Subcutaneous abdominal adipose tissue (tissue), 5 donors: Measurements from ENCODE around the gene ZDHHC3.

Experiments
- H3K27ac ChIP-seq: one replicate; pipeline ENCODE4 v1.7.0; 2013; ENCODE audit warnings: low read depth, mild to moderate bottlenecking, inconsistent platforms, low read length, moderate library complexity
- H3K27me3 ChIP-seq, 5 donors: one replicate each; pipeline ENCODE4 v1.7.0; 2013; ENCODE audit warnings: low read length in 5 of 5, inconsistent platforms in 1 of 5; ENCODE audit not compliant: control insufficient read depth in 5 of 5, insufficient read depth in 4 of 5
- H3K36me3 ChIP-seq, 5 donors: one replicate each; pipeline ENCODE4 v1.7.0; 2013; ENCODE audit warnings: low read length in 5 of 5; ENCODE audit not compliant: control insufficient read depth in 5 of 5, insufficient read depth in 5 of 5
- H3K4me1 ChIP-seq, 5 donors: one replicate each; pipeline ENCODE4 v1.7.0; 2013; ENCODE audit warnings: low read length in 5 of 5, mild to moderate bottlenecking in 3 of 5, moderate library complexity in 1 of 5; ENCODE audit not compliant: control insufficient read depth in 5 of 5, insufficient read depth in 5 of 5
- H3K4me3 ChIP-seq, 5 donors: one replicate each; pipeline ENCODE4 v1.7.0; 2013; ENCODE audit warnings: low read length in 5 of 5, low read depth in 1 of 5
- H3K9ac ChIP-seq, 5 donors: one replicate each; pipeline ENCODE4 v1.7.0; 2013; ENCODE audit warnings: low read length in 5 of 5, mild to moderate bottlenecking in 4 of 5, moderate library complexity in 3 of 5
- H3K9me3 ChIP-seq, 5 donors: one replicate each; pipeline ENCODE4 v1.7.0; 2013; ENCODE audit warnings: low read length in 5 of 5; ENCODE audit not compliant: control insufficient read depth in 5 of 5
- donor health status: healthy.
- donor health status: healthy.
- donor health status: healthy.
- donor health status: healthy.
- donor health status: healthy.

The ZDHHC3 gene

GRCh38 chr3:45010811-45011333 lies 34.9 kb upstream of the ZDHHC3 start:
- no peak overlapping the region for H3K4me3 ChIP-seq
- peak overlapping the region; percentile 80 for H3K27ac ChIP-seq
- peaks cover 14 to 36% (median 30%) of the 10 kb centered on the region in 5 donors for H3K4me1 ChIP-seq
- peak overlapping the region in 3 of 5 donors; percentile 13 to 53 (median 36) for H3K9ac ChIP-seq
- H3K27me3 ChIP-seq: no peaks in the 10 kb centered on the region
- H3K36me3 ChIP-seq: peaks cover 0 to 23% (median 11%) of the 10 kb centered on the region in 5 donors
- H3K9me3 ChIP-seq: no peaks in the 10 kb centered on the region

GRCh38 chr3:45009868-45010267 lies 33.9 kb upstream of the ZDHHC3 start:
- H3K4me3 ChIP-seq: no peak overlapping the region
- H3K27ac ChIP-seq: no peak overlapping the region
- H3K9ac ChIP-seq: no peak overlapping the region
- H3K4me1 ChIP-seq: peaks cover 14 to 36% (median 30%) of the 10 kb centered on the region in 5 donors
- peaks cover 0 to 30% (median 18%) of the 10 kb centered on the region in 5 donors for H3K36me3 ChIP-seq
- H3K9me3 ChIP-seq: peaks cover 0 to 3% (median 0%) of the 10 kb centered on the region in 5 donors
- no peaks in the 10 kb centered on the region for H3K27me3 ChIP-seq

- H3K4me3 ChIP-seq: no peak overlapping the region
- H3K27me3 ChIP-seq: no peaks in the 10 kb centered on the region
- no peak overlapping the region for H3K9ac ChIP-seq
- H3K27ac ChIP-seq: no peak overlapping the region
- H3K36me3 ChIP-seq: peaks cover 0 to 34% (median 18%) of the 10 kb centered on the region in 5 donors
- peaks cover 16 to 39% (median 37%) of the 10 kb centered on the region in 5 donors for H3K4me1 ChIP-seq
- peaks cover 0 to 3% (median 0%) of the 10 kb centered on the region in 5 donors for H3K9me3 ChIP-seq
These were observed 32.1 kb upstream of the ZDHHC3 start for GRCh38 chr3:45008117-45008516.

- no peak overlapping the region for H3K4me3 ChIP-seq
- H3K4me1 ChIP-seq: peaks cover 11 to 39% (median 37%) of the 10 kb centered on the region in 5 donors
- H3K27ac ChIP-seq: no peak overlapping the region
- H3K9ac ChIP-seq: no peak overlapping the region
- H3K27me3 ChIP-seq: no peaks in the 10 kb centered on the region
- H3K9me3 ChIP-seq: peaks cover 0 to 3% (median 0%) of the 10 kb centered on the region in 5 donors
- peaks cover 3 to 37% (median 18%) of the 10 kb centered on the region in 5 donors for H3K36me3 ChIP-seq
These were observed 31.1 kb upstream of the ZDHHC3 start for GRCh38 chr3:45007091-45007490.

GRCh38 chr3:45003859-45004258 lies 27.9 kb upstream of the ZDHHC3 start:
- H3K9me3 ChIP-seq: peaks cover 0 to 3% (median 0%) of the 10 kb centered on the region in 5 donors

GRCh38 chr3:45003406-45003805 lies 27.4 kb upstream of the ZDHHC3 start:
- Histone ChIP-seq H3K9ac (no peak overlapping the region), H3K36me3 (peaks cover 15 to 57% (median 35%) of the 10 kb centered on the region in 5 donors)

More at GRCh38 chr3:45003859-45004258, 27.9 kb upstream of the ZDHHC3 start:
- Histone ChIP-seq H3K27ac (no peak overlapping the region), H3K36me3 (peaks cover 15 to 56% (median 32%) of the 10 kb centered on the region in 5 donors), H3K4me1 (peaks cover 4 to 24% (median 23%) of the 10 kb centered on the region in 5 donors), H3K4me3 (peak overlapping the region in 1 of 5 donors; percentile 23), H3K9ac (no peak overlapping the region), H3K27me3 (no peaks in the 10 kb centered on the region)

GRCh38 chr3:45002720-45003119 lies 26.7 kb upstream of the ZDHHC3 start:
- Histone ChIP-seq H3K9ac (peak overlapping the region in 1 of 5 donors; percentile 30), H3K9me3 (peaks cover 0 to 3% (median 0%) of the 10 kb centered on the region in 5 donors), H3K36me3 (peaks cover 15 to 56% (median 37%) of the 10 kb centered on the region in 5 donors), H3K27me3 (no peaks in the 10 kb centered on the region), H3K4me1 (peaks cover 4 to 24% (median 23%) of the 10 kb centered on the region in 5 donors), H3K27ac (peak overlapping the region; percentile 55), H3K4me3 (no peak overlapping the region)

More at GRCh38 chr3:45003406-45003805, 27.4 kb upstream of the ZDHHC3 start:
- Histone ChIP-seq H3K4me3 (no peak overlapping the region), H3K9me3 (peaks cover 0 to 3% (median 0%) of the 10 kb centered on the region in 5 donors), H3K4me1 (peaks cover 4 to 24% (median 23%) of the 10 kb centered on the region in 5 donors), H3K27ac (peak overlapping the region; percentile 55), H3K27me3 (no peaks in the 10 kb centered on the region)

- Histone ChIP-seq H3K36me3 (peaks cover 15 to 55% (median 36%) of the 10 kb centered on the region in 5 donors), H3K9ac (no peak overlapping the region), H3K4me1 (peaks cover 4 to 24% (median 23%) of the 10 kb centered on the region in 5 donors), H3K9me3 (peaks cover 0 to 3% (median 0%) of the 10 kb centered on the region in 5 donors), H3K27me3 (no peaks in the 10 kb centered on the region), H3K27ac (peak overlapping the region; percentile 55), H3K4me3 (no peak overlapping the region)
These were observed 26.2 kb upstream of the ZDHHC3 start for GRCh38 chr3:45002139-45002660.

- peaks cover 18 to 52% (median 34%) of the 10 kb centered on the region in 5 donors for H3K36me3 ChIP-seq
- H3K27me3 ChIP-seq: no peaks in the 10 kb centered on the region
- H3K4me3 ChIP-seq: no peak overlapping the region
- peaks cover 4 to 27% (median 25%) of the 10 kb centered on the region in 5 donors for H3K4me1 ChIP-seq
- peak overlapping the region; percentile 10 for H3K27ac ChIP-seq
- H3K9ac ChIP-seq: no peak overlapping the region
- H3K9me3 ChIP-seq: peaks cover 0 to 3% (median 0%) of the 10 kb centered on the region in 5 donors
These were observed 25.8 kb upstream of the ZDHHC3 start for GRCh38 chr3:45001738-45002137.

- Histone ChIP-seq H3K9ac (no peak overlapping the region), H3K9me3 (peaks cover 0 to 3% (median 0%) of the 10 kb centered on the region in 5 donors), H3K36me3 (peaks cover 18 to 53% (median 34%) of the 10 kb centered on the region in 5 donors), H3K27me3 (no peaks in the 10 kb centered on the region), H3K4me3 (no peak overlapping the region), H3K4me1 (peaks cover 5 to 36% (median 33%) of the 10 kb centered on the region in 5 donors), H3K27ac (no peak overlapping the region)
These were observed 24.8 kb upstream of the ZDHHC3 start for GRCh38 chr3:45000823-45001222.
